Tibial artery (tissue), 4 donors: ENCODE results near the gene UBN1.

Experiments
- DNase-seq, 2 donors: peaks; one replicate each; pipeline ENCODE4 v3.0.0-alpha.2; 2019
- H3K27ac ChIP-seq, 2 donors: fragments of 200-600 bp; sonication (generic) in 1 of 2; 1 replicate in 1 of 2; 2 replicates in 1 of 2; pipeline ENCODE4 v1.5.1; 2018 to 2019; ENCODE audit warnings: mild to moderate bottlenecking in 1 of 2
- H3K27me3 ChIP-seq, 2 donors: fragments of 200-600 bp; sonication (generic) in 1 of 2; one replicate each; pipeline versions ENCODE4 v1.5.1 to v1.6.0; 2016 to 2019
- H3K36me3 ChIP-seq, 3 donors: fragments of 200-600 bp; sonication (generic) in 2 of 3; one replicate each; pipeline ENCODE4 v1.5.1; 2016 to 2019; ENCODE audit warnings: mild to moderate bottlenecking in 2 of 3
- H3K4me1 ChIP-seq, 4 donors: fragments of 200-600 bp; sonication (generic) in 2 of 4; 1 replicate in 3 of 4; 2 replicates in 1 of 4; pipeline ENCODE4 v1.5.1; 2016 to 2019
- H3K4me3 ChIP-seq, 2 donors: fragments of 200-600 bp; sonication (generic) in 1 of 2; 1 replicate in 1 of 2; 2 replicates in 1 of 2; pipeline ENCODE4 v1.5.1; 2018 to 2019; ENCODE audit warnings: mild to moderate bottlenecking in 2 of 2
- H3K9me3 ChIP-seq, 3 donors: fragments of 200-600 bp; sonication (generic) in 1 of 3; one replicate each; pipeline ENCODE4 v1.5.1; 2016 to 2019
- CTCF ChIP-seq, 2 experiments: fragments of 200-600 bp in 1 of 2; fragments of 450-650 bp in 1 of 2; IDR thresholded peaks; one replicate each; pipeline ENCODE4 v1.5.1; 2017 to 2019; ENCODE audit warnings: antibody characterized with exemption in 2 of 2, mild to moderate bottlenecking in 1 of 2, moderate library complexity in 1 of 2
- intact Hi-C: fragments of 100-400 bp; cut with DNase I; formaldehyde crosslinking; loops from one replicate; pipeline ENCODE4 v1.15.0; 2023; ENCODE audit warnings: low total_unique reads

UBN1 gene

GRCh38 chr16:4910828-4911227 is 63.5 kb downstream of the UBN1 start:
- H3K27me3 ChIP-seq = peaks cover 0 to 3% of the 10 kb centered on the region in 2 donors
- no peak overlapping the region for H3K27ac ChIP-seq
- H3K4me1 ChIP-seq = no peaks in the 10 kb centered on the region
- intact Hi-C loops = no loop called here
- H3K9me3 ChIP-seq = no peaks in the 10 kb centered on the region
- no peak overlapping the region for H3K4me3 ChIP-seq
- H3K36me3 ChIP-seq = peaks cover 0 to 17% (median 0%) of the 10 kb centered on the region in 3 donors
- DNase-seq = no peak
- no peak for TF ChIP-seq CTCF (IDR thresholded peaks at IDR 0.05)

- Histone ChIP-seq H3K36me3 (peaks cover 0 to 17% (median 0%) of the 10 kb centered on the region in 3 donors), H3K4me1 (no peaks in the 10 kb centered on the region), H3K4me3 (no peak overlapping the region), H3K27ac (no peak overlapping the region), H3K27me3 (peaks cover 0 to 3% of the 10 kb centered on the region in 2 donors), H3K9me3 (no peaks in the 10 kb centered on the region)
- intact Hi-C loops = no loop called here
- no peak for DNase-seq
- TF ChIP-seq CTCF (IDR thresholded peaks at IDR 0.05) = no peak
Observed at GRCh38 chr16:4911970-4912386, 64.7 kb downstream of the UBN1 start.

GRCh38 chr16:4913130-4913773 is 66.0 kb downstream of the UBN1 start:
- H3K27ac ChIP-seq = no peak overlapping the region
- H3K27me3 ChIP-seq = peaks cover 0 to 3% of the 10 kb centered on the region in 2 donors
- TF ChIP-seq CTCF (IDR thresholded peaks at IDR 0.05) = no peak
- H3K36me3 ChIP-seq = peaks cover 0 to 17% (median 0%) of the 10 kb centered on the region in 3 donors
- no peak for DNase-seq
- peaks cover 0 to 4% (median 0%) of the 10 kb centered on the region in 4 donors for H3K4me1 ChIP-seq
- no peak overlapping the region for H3K4me3 ChIP-seq
- intact Hi-C loops = no loop called here
- H3K9me3 ChIP-seq = no peaks in the 10 kb centered on the region

- no peak for DNase-seq
- Histone ChIP-seq H3K9me3 (no peaks in the 10 kb centered on the region), H3K4me1 (peaks cover 0 to 5% (median 2%) of the 10 kb centered on the region in 4 donors), H3K27ac (no peak overlapping the region), H3K27me3 (peaks cover 0 to 3% of the 10 kb centered on the region in 2 donors), H3K4me3 (no peak overlapping the region), H3K36me3 (peaks cover 0 to 17% (median 0%) of the 10 kb centered on the region in 3 donors)
- intact Hi-C loops = no loop called here
- no peak for TF ChIP-seq CTCF (IDR thresholded peaks at IDR 0.05)
Observed at GRCh38 chr16:4913774-4914525, 66.7 kb downstream of the UBN1 start.

GRCh38 chr16:4914528-4915225 is 67.4 kb downstream of the UBN1 start:
- intact Hi-C loops = no loop called here
- Histone ChIP-seq H3K27me3 (peaks cover 0 to 3% of the 10 kb centered on the region in 2 donors), H3K36me3 (peaks cover 0 to 17% (median 0%) of the 10 kb centered on the region in 3 donors), H3K9me3 (no peaks in the 10 kb centered on the region), H3K4me3 (no peak overlapping the region), H3K27ac (no peak overlapping the region), H3K4me1 (peaks cover 0 to 7% (median 2%) of the 10 kb centered on the region in 4 donors)
- no peak for DNase-seq
- no peak for TF ChIP-seq CTCF (IDR thresholded peaks at IDR 0.05)
